ENCODE measurements around the gene EIF6.
"Not testable (repeated sequence)": the region's sequence is repeated elsewhere in the genome, so short reads cannot be mapped to it uniquely, and the experiment has no call there.

The EIF6 gene

DNA sequence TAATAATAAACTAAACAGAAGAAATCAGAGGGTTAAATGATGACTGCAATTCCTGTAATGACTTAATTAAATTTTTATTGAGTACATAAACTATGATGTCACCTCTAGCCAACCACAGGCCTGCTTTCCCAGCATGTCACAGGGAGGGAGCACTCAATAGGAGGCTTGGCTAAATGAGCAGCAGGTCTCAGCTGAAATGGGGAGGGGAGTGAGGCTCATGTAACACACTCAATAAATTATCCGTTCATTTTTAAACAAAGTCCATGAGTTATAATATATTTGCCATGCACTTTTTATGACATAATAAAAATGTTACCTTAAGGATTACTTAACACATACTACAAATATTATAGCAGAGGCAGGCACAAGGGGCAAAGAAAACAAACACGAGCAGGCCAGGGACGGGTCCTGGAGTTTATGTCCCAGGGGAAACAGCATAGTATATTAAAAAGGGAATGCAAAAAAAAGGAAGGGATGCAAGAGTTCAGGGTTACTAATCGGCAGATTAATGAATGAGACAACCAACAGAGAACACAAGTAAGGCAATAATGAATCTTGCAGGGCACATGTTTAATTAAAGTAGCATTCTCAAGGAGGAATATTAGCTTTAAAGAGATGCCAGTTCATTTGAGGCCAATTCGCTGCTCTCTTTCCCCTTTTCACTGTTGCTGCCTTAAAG is 34.8 kb upstream of the EIF6 start:
- DNase-seq (ENCODE audit: low spot score): no peak
- in situ Hi-C loops (cut with MboI; ENCODE audit: low pct_unique_long_range_greater_than_20kb, low sequenced_read_pairs, unreplicated experiment): no loop called here
- TF ChIP-seq, protein P1, sequence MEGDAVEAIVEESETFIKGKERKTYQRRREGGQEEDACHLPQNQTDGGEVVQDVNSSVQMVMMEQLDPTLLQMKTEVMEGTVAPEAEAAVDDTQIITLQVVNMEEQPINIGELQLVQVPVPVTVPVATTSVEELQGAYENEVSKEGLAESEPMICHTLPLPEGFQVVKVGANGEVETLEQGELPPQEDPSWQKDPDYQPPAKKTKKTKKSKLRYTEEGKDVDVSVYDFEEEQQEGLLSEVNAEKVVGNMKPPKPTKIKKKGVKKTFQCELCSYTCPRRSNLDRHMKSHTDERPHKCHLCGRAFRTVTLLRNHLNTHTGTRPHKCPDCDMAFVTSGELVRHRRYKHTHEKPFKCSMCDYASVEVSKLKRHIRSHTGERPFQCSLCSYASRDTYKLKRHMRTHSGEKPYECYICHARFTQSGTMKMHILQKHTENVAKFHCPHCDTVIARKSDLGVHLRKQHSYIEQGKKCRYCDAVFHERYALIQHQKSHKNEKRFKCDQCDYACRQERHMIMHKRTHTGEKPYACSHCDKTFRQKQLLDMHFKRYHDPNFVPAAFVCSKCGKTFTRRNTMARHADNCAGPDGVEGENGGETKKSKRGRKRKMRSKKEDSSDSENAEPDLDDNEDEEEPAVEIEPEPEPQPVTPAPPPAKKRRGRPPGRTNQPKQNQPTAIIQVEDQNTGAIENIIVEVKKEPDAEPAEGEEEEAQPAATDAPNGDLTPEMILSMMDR (IDR thresholded peaks at IDR 0.05; ENCODE audit: extremely low read depth, insufficient read depth, missing control alignments): no peak

DNA sequence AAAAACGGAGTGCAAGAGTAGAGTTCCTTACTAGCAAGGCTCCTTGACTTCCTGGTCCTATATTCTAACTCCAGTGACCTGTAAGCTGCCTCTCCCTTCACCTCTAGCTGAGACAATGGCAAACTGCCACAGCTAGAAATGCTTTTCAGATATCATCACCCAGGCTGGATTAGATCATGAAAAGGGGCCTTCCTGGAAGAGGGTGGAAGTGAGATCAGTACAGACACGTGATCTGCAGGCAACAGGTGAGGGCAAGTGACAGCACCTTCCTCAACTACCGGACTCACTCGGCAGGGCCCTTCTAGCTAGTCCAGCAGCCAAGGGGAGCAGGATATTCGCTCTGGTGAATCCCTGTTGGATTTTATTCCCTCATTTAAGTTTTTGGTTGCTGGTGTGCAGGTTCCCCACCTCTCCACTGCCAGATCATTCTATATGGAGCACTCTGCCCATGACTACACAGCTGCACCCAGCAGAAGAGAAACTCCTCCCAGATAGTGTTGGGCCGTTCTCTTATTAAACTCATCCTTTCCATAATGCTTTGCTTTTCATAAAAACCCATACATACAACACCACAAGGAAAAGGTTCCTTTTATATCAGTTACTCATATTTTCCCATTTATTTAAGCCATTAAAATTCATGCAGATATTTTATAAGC is 34.1 kb upstream of the EIF6 start:
- DNase-seq (ENCODE audit: low spot score): no peak
- TF ChIP-seq, protein P1 (IDR thresholded peaks at IDR 0.05; ENCODE audit: extremely low read depth, insufficient read depth, missing control alignments): no peak
- in situ Hi-C loops (cut with MboI; ENCODE audit: low pct_unique_long_range_greater_than_20kb, low sequenced_read_pairs, unreplicated experiment): no loop called here

DNA sequence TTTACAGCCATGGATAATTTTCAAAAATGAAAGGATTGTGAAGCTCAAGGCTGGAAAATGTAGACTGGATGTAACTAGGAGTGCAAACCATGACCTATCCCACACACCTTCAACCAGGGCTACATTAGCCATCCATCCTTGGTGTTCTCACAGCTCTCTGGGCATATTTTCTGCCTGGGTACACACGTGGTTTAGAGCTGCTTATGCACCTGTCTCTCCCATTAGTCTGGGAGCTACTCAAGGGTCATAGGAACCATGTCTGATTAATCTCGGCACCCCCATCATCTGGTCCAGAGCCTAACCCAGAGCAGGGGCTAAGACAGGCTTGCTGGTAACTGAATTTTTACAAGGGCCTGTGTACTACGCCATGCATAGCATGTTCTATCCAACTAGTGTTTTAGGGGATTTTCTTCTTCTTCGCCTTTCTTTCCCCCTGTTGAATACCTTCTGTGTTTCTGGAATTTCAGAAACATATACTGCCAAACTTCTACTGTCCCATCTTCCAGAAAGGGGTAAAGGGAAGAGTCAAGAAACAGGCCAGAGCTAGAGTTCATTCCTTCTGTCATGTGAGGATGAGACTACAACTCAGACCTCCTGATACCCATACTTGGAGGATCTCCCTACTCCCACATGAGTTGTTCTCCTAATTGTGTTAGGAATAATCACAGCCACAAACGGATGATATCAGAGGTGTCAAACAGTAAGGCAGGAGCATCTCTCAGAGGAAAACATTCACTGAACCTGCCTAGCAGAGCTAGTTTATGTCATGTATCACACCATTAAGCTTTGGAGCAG is 33.0 kb upstream of the EIF6 start:
- DNase-seq (ENCODE audit: low spot score): no peak
- in situ Hi-C loops (cut with MboI; ENCODE audit: low pct_unique_long_range_greater_than_20kb, low sequenced_read_pairs, unreplicated experiment): no loop called here
- TF ChIP-seq, protein P1 (IDR thresholded peaks at IDR 0.05; ENCODE audit: extremely low read depth, insufficient read depth, missing control alignments): no peak

DNA sequence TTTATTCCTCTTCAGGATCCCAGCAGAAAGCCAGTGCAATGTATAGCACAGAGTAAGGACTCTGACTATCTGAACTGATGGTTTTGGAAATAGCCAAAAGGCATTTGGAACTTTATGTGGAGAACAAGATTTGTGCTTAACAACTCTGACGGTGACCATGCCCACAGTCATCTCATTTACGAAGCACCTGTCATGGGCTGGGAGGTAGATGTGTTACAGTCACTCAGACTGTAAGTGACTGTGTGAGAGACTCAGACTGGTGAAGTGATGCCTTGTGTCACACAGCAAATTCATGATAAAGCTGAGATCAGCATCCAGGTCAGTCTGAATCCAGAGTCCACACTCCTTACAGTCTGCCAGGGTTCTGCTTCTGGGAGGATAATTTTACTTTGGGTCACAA is 31.5 kb upstream of the EIF6 start:
- TF ChIP-seq, protein P1 (IDR thresholded peaks at IDR 0.05; ENCODE audit: extremely low read depth, insufficient read depth, missing control alignments): no peak
- in situ Hi-C loops (cut with MboI; ENCODE audit: low pct_unique_long_range_greater_than_20kb, low sequenced_read_pairs, unreplicated experiment): no loop called here

DNA sequence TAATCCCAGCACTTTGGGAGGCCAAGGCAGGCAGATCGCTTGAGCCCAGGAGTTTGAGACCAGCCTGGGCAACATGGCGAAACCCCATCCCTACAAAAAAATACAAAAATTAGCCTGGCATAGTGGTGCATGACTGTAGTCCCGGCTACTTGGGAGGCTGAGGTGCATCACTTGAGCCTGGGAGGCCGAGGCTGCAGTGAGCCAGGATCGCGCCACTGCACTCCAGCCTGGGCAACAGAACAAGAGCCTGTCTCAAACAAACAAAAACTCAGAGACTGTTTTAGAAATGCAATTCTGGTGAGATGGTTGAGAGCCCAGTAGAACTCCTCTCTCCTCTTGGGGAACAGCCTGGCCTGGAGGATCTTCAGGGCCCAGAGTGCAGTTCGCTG is 31.1 kb upstream of the EIF6 start:
- in situ Hi-C loops (cut with MboI; ENCODE audit: low pct_unique_long_range_greater_than_20kb, low sequenced_read_pairs, unreplicated experiment); DNase-seq (ENCODE audit: low spot score): not testable (repeated sequence)

More for the DNA sequence above, 31.5 kb upstream of the EIF6 start:
- no peak for DNase-seq (ENCODE audit: low spot score)

DNA sequence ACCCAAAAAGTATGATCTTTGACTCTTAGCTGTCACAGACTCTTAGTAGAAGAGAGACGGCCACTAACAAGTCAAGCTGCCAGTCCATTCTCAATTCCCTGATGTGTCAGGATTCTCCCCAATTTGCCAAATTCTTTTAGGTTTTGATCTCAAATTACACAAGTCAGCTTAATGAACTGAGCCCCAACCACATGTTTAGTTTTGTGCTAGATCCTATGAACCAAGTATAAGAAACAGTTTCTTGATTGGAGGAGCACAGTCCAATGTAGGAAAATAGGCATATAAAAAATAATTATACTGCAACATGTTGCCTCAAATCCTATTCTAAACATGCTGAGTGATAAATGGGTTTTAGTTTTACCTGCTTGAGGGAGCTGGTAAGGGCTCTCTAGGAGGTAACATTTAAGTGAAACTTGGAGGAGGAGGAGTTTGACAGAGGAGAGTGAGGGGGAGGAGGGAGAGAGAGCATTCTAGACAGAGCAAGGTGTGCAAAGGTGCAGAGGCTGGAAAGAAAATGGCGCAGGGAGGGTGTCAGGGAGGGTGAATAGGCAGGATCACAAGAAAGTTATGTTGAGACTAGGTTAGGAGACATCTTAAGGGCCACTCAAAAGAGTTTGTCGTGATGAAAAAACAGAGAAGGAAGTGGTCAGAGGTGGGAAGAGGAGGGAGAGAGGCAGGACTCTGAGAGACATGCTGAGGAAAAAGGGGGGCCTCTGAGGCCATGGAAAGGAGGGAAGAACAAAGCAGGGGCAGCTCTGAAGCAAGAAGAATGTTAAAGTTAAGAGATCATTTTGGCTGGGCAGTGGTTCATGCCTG is 30.5 kb upstream of the EIF6 start:
- TF ChIP-seq, protein P1 (IDR thresholded peaks at IDR 0.05; ENCODE audit: extremely low read depth, insufficient read depth, missing control alignments): no peak
- in situ Hi-C loops (cut with MboI; ENCODE audit: low pct_unique_long_range_greater_than_20kb, low sequenced_read_pairs, unreplicated experiment): no loop called here
- DNase-seq (ENCODE audit: low spot score): no peak

Measured in GM13977 (cell line).